GM12872 (cell line): ENCODE data around the gene GRAP2.

ENCODE experiments used
- TF ChIP-seq, protein P1 (sequence below): IDR thresholded peaks from 3 replicates; pipeline ENCODE4 v1.5.1; 2011; ENCODE audit warnings: low read depth, mild to moderate bottlenecking, low read length, moderate library complexity; ENCODE audit not compliant: insufficient read depth

Gene GRAP2

GRCh38 chr22:40004836-40005235 is 104.0 kb downstream of the GRAP2 start:
- TF ChIP-seq, protein P1, sequence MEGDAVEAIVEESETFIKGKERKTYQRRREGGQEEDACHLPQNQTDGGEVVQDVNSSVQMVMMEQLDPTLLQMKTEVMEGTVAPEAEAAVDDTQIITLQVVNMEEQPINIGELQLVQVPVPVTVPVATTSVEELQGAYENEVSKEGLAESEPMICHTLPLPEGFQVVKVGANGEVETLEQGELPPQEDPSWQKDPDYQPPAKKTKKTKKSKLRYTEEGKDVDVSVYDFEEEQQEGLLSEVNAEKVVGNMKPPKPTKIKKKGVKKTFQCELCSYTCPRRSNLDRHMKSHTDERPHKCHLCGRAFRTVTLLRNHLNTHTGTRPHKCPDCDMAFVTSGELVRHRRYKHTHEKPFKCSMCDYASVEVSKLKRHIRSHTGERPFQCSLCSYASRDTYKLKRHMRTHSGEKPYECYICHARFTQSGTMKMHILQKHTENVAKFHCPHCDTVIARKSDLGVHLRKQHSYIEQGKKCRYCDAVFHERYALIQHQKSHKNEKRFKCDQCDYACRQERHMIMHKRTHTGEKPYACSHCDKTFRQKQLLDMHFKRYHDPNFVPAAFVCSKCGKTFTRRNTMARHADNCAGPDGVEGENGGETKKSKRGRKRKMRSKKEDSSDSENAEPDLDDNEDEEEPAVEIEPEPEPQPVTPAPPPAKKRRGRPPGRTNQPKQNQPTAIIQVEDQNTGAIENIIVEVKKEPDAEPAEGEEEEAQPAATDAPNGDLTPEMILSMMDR: no peak

DNA sequence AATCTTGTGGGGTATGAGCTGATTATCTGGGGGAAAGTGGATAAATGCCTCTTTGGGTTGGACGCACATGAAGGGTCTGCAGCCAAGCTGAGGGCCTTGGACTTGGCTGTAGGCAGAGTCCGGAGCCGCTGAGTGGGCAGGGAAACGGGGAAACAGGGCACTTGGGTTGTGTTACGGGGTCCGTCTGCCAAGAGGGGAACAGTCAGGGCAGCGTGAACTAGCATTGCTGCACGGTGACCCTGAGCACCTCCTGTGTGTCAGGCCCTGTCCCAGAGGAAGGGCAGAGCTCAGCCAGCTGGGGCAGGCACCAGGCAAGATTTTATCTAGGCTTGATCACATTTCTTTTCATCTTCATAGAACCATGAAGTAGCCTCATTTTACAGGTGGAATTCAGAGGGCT is 105.8 kb downstream of the GRAP2 start:
- TF ChIP-seq, protein P1: no peak

DNA sequence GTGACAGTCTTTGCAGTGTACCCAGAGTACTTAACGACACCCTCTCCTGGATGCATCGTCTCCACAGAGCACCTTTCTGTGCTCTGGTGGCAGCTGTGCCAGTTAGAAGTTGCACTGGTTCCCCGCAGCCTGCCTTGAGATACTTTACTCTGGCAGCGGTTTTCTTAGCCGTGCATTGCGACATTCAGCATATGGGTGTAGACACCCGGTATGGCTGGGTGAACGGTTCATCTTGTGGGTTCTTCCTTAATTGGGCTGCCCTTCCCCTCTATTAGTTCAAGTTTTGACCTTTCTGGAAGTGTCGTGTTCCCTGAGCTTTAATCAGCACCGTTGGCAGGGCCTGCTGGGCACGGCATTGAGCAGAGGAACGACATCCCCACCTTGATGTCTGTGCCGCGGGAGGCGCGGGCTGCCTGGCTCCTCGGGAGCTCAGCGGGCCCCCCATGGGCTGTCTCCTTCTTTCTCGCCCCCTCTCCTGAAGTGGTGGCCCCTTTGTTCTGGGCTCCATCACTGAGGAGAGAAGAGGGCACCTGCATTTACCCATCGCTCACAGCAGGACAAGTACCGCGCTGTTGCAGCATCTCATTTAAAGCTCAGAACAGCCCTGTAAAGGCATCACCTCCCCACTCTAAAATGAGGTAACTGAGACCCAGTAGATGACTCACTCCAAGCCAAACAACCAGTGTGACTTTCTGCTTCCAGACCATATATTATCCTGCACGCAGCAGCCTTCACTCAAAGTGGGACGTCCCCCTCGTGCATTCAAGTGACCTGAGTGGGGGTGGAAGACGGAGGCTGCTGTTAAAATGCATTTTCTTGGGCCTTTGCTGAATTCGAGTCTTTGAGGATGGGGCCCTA is 107.2 kb downstream of the GRAP2 start:
- TF ChIP-seq, protein P1: no peak

DNA sequence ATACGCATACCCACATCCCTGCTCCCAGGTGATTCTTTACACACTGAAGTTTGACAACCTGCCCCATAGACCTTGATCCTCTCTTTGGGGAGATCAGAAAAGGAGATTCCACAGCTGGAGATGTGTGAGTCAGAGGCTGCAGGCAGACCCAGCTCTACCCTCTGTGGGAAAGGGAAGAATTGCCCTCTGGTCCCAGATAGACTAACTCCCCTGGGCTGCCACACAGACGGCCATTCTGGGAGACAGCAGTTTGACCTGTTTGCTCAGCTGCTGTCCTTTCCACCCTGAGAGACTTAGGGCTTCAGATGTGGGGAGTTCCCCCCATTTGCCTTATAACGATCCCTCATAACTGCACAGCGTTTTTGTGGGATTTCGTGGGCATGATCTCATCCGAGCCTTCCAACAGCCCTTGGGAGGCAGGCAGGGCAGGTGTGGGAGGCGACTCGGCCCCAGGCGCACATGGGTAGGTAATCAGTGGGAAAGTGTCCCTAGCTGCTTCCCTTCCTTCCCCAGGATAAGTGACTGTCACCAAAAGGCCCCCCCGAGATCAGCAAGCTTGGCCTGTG is 107.9 kb downstream of the GRAP2 start:
- TF ChIP-seq, protein P1: no peak

DNA sequence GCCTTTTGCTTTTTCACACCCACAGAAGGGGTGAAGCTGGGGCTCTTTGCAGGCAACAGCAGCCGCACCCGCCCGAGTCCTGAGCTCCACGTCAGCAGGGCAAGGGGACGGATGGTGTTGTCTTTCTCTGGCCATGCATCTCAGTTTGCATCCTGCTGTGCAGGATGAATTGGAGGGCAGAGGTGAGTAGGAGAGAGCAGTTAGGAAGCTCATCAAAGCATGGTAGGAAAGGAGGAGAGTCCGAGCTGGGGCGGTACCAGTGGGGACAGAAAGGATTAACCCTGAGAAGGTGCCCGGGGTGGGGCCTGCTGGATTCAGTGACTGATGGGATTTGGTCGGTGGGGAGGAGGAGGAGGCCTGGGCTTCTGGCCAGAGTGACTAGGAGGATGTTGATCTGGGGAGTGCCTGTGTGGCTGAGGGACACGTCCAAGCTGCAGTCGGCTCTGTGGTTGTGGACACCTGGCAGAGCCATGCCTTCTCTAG is 108.4 kb downstream of the GRAP2 start:
- TF ChIP-seq, protein P1: no peak

GRCh38 chr22:40009951-40010671 is 109.2 kb downstream of the GRAP2 start:
- TF ChIP-seq, protein P1: no peak

GRCh38 chr22:40010746-40011145 is 109.9 kb downstream of the GRAP2 start:
- TF ChIP-seq, protein P1: no peak
